GM18502 (cell line): ENCODE data around the gene GARS1.
A peak's percentile ranks its signal among the peaks of the same experiment; 100 is the strongest.
"Not testable (repeated sequence)": the region's sequence is repeated elsewhere in the genome, so short reads cannot be mapped to it uniquely, and the experiment has no call there.

Experiments
- ATAC-seq: cut with Tn5 transposase; IDR thresholded peaks from one replicate; pipeline ENCODE4 v1.9.1; 2021; ENCODE audit warnings: mild to moderate bottlenecking; ENCODE audit not compliant: unreplicated experiment, poor library complexity

The GARS1 gene

GRCh38 chr7:30570238-30570637, 24.4 kb upstream of the GARS1 start:
- ATAC-seq, result not testable (repeated sequence)

- ATAC-seq, result no peak
Measured at GRCh38 chr7:30572212-30572841, 22.4 kb upstream of the GARS1 start.

GRCh38 chr7:30575910-30576309, 18.8 kb upstream of the GARS1 start:
- no peak for ATAC-seq

GRCh38 chr7:30583181-30583580, 11.5 kb upstream of the GARS1 start:
- ATAC-seq, result no peak

- ATAC-seq, result no peak
Measured at GRCh38 chr7:30584415-30584814, 10.3 kb upstream of the GARS1 start.

- no peak for ATAC-seq
Measured at GRCh38 chr7:30584965-30585364, 9.7 kb upstream of the GARS1 start.

GRCh38 chr7:30585675-30586074, 9.0 kb upstream of the GARS1 start:
- ATAC-seq, result no peak

GRCh38 chr7:30587547-30587946, 7.1 kb upstream of the GARS1 start:
- not testable (repeated sequence) for ATAC-seq

- no peak for ATAC-seq
Measured at GRCh38 chr7:30589111-30589510, 5.6 kb upstream of the GARS1 start.

- peak; percentile 41 for ATAC-seq
Measured at GRCh38 chr7:30594048-30594539, 584 bp upstream of the GARS1 start.

GRCh38 chr7:30595436-30596013, 847 bp downstream of the GARS1 start:
- no peak for ATAC-seq

GRCh38 chr7:30596014-30596641, 1.4 kb downstream of the GARS1 start:
- ATAC-seq, result no peak

GRCh38 chr7:30596721-30597120, 2.0 kb downstream of the GARS1 start:
- no peak for ATAC-seq

GRCh38 chr7:30598121-30598876, 3.6 kb downstream of the GARS1 start:
- ATAC-seq, result no peak

- no peak for ATAC-seq
Measured at GRCh38 chr7:30604901-30605300, 10.2 kb downstream of the GARS1 start.

GRCh38 chr7:30605832-30606231, 11.2 kb downstream of the GARS1 start:
- ATAC-seq, result no peak

GRCh38 chr7:30612658-30613265, 18.1 kb downstream of the GARS1 start:
- no peak for ATAC-seq

- ATAC-seq, result no peak
Measured at GRCh38 chr7:30613366-30614325, 19.0 kb downstream of the GARS1 start.

- no peak for ATAC-seq
Measured at GRCh38 chr7:30616318-30616717, 21.6 kb downstream of the GARS1 start.
